ENCODE measurements around the gene SLIT3.

SLIT3 gene

GRCh38 chr5:168883991-168884390 is 416.9 kb downstream of the SLIT3 start:
- Histone ChIP-seq H3K36me3 (replicated peaks) (no peaks in the 10 kb centered on the region), H3K4me3 (ENCODE audit: low read depth, low read length) (no peak overlapping the region), H3K27me3 (replicated peaks) (no peaks in the 10 kb centered on the region), H3K27ac (no peak overlapping the region)
- TF ChIP-seq CTCF (IDR thresholded peaks at IDR 0.05; ENCODE audit: low read depth, low read length, missing control alignments): no peak
- in situ Hi-C loops (cut with HindIII; ENCODE audit: low pct_ligation_motif_present, low sequenced_read_pairs): no loop called here
- no peak for DNase-seq

DNA sequence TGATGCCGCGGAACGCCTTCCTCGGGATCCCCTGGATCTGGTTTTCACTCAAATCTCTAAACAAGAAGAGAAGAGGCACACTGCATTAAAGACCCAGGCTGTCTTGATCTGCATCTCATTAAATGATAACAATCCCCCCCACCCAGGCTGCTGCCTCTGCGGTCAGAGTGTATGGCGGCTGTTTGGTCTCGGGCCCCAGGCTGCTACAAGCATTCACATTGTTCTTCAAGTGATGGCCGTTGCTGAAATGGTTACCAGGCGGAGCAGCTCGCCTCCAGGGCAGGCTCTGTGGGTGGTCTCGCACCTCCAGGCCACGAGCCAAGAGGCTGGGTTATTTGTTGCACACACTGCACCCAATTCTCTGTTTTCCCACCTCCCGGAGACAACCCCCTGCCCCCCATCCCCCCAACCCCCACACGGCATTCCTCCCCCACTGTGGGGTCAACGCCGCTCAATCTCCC is 417.6 kb downstream of the SLIT3 start:
- H3K36me3 ChIP-seq (replicated peaks): no peaks in the 10 kb centered on the region
- H3K27me3 ChIP-seq (replicated peaks): no peaks in the 10 kb centered on the region
- no peak for DNase-seq
- TF ChIP-seq CTCF (IDR thresholded peaks at IDR 0.05; ENCODE audit: low read depth, low read length, missing control alignments): no peak
- H3K4me3 ChIP-seq (ENCODE audit: low read depth, low read length): no peak overlapping the region
- in situ Hi-C loops (cut with HindIII; ENCODE audit: low pct_ligation_motif_present, low sequenced_read_pairs): no loop called here
- no peak overlapping the region for H3K27ac ChIP-seq

DNA sequence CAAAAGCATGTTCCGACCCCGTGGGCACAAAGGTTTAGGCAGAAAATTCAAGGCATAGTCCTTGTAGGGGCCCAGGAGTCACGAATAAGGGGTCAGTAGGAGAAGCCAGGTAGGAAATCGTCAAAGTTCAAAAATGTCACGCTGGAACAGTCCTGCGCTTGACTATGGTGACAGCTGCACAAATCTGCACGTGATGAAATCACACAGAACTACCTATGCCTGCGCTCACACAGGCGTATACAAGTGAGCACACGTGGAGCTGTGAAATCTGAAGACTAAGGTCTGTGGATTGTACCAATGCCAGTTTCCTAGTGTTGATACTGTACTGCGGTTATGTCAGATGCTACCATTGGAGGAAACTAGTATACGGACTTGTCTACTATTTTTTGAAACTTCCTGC is 418.7 kb downstream of the SLIT3 start:
- no peak overlapping the region for H3K27ac ChIP-seq
- no peaks in the 10 kb centered on the region for H3K36me3 ChIP-seq (replicated peaks)
- in situ Hi-C loops (cut with HindIII; ENCODE audit: low pct_ligation_motif_present, low sequenced_read_pairs): no loop called here
- DNase-seq: no peak
- H3K4me3 ChIP-seq (ENCODE audit: low read depth, low read length): no peak overlapping the region
- no peak for TF ChIP-seq CTCF (IDR thresholded peaks at IDR 0.05; ENCODE audit: low read depth, low read length, missing control alignments)
- H3K27me3 ChIP-seq (replicated peaks): no peaks in the 10 kb centered on the region

- TF ChIP-seq CTCF (IDR thresholded peaks at IDR 0.05; ENCODE audit: low read depth, low read length, missing control alignments): peak; percentile 17
- in situ Hi-C loops (cut with HindIII; ENCODE audit: low pct_ligation_motif_present, low sequenced_read_pairs): no loop called here
- Histone ChIP-seq H3K27me3 (replicated peaks) (no peaks in the 10 kb centered on the region), H3K36me3 (replicated peaks) (no peaks in the 10 kb centered on the region), H3K27ac (no peak overlapping the region), H3K4me3 (ENCODE audit: low read depth, low read length) (no peak overlapping the region)
- DNase-seq: no peak
These were observed 419.4 kb downstream of the SLIT3 start for GRCh38 chr5:168881427-168882149.

- TF ChIP-seq CTCF (IDR thresholded peaks at IDR 0.05; ENCODE audit: low read depth, low read length, missing control alignments): no peak
- no peaks in the 10 kb centered on the region for H3K27me3 ChIP-seq (replicated peaks)
- in situ Hi-C loops (cut with HindIII; ENCODE audit: low pct_ligation_motif_present, low sequenced_read_pairs): no loop called here
- no peak overlapping the region for H3K27ac ChIP-seq
- H3K4me3 ChIP-seq (ENCODE audit: low read depth, low read length): no peak overlapping the region
- DNase-seq: peak; percentile 46
- H3K36me3 ChIP-seq (replicated peaks): no peaks in the 10 kb centered on the region
These were observed 421.0 kb downstream of the SLIT3 start for GRCh38 chr5:168879929-168880328.

- Histone ChIP-seq H3K27me3 (replicated peaks) (no peaks in the 10 kb centered on the region), H3K36me3 (replicated peaks) (no peaks in the 10 kb centered on the region), H3K27ac (no peak overlapping the region), H3K4me3 (ENCODE audit: low read depth, low read length) (no peak overlapping the region)
- no peak for TF ChIP-seq CTCF (IDR thresholded peaks at IDR 0.05; ENCODE audit: low read depth, low read length, missing control alignments)
- DNase-seq: no peak
- in situ Hi-C loops (cut with HindIII; ENCODE audit: low pct_ligation_motif_present, low sequenced_read_pairs): no loop called here
These were observed 421.6 kb downstream of the SLIT3 start for GRCh38 chr5:168879331-168879730.
